H1 (cell line): ENCODE results near the gene SH3RF3.

Experiments
- CHD1 ChIP-seq: IDR thresholded peaks from 2 replicates; pipeline ENCODE4 v1.6.1; 2012; ENCODE audit warnings: low read depth, low read length, improper control_type of control experiment
- CHD2 ChIP-seq: IDR thresholded peaks from 2 replicates; pipeline ENCODE4 v1.6.1; 2012; ENCODE audit warnings: low read length, improper control_type of control experiment
- CTCF ChIP-seq, 3 experiments: IDR thresholded peaks; 1 replicate in 2 of 3; 2 replicates in 1 of 3; pipeline versions ENCODE4 v1.5.1 to v1.6.1; 2011; ENCODE audit warnings: low read length in 3 of 3, mild to moderate bottlenecking in 3 of 3, inconsistent platforms in 2 of 3, low read depth in 1 of 3, moderate library complexity in 1 of 3; ENCODE audit not compliant: insufficient read depth in 1 of 3; ENCODE audit errors: control extremely low read depth in 1 of 3
- EZH2 ChIP-seq: fragments of 200-600 bp; sonication (generic); IDR thresholded peaks from 2 replicates; pipeline ENCODE4 v1.7.1; 2012; ENCODE audit warnings: low read depth, mild to moderate bottlenecking, moderate library complexity, low read length, inconsistent platforms; ENCODE audit not compliant: severe bottlenecking
- JUND ChIP-seq: IDR thresholded peaks from 2 replicates; pipeline ENCODE4 v1.6.1; 2011; ENCODE audit warnings: mild to moderate bottlenecking, improper control_type of control experiment, low read length
- POLR2A ChIP-seq, 2 experiments: IDR thresholded peaks; 1 replicate in 1 of 2; 2 replicates in 1 of 2; pipeline ENCODE4 v1.6.1; 2011; ENCODE audit warnings: low read depth in 2 of 2, low read length in 2 of 2, mild to moderate bottlenecking in 2 of 2; ENCODE audit errors: control extremely low read depth in 1 of 2
- POLR2AphosphoS5 ChIP-seq: IDR thresholded peaks from 2 replicates; pipeline ENCODE4 v1.6.1; 2011; ENCODE audit warnings: low read depth, low read length
- RFX5 ChIP-seq: IDR thresholded peaks from 2 replicates; pipeline ENCODE4 v1.6.1; 2011; ENCODE audit warnings: low read depth, low read length, improper control_type of control experiment, borderline replicate concordance
- RNF2 ChIP-seq: fragments of 200-900, 300-1000 bp; sonication (generic); IDR thresholded peaks from 2 replicates; pipeline ENCODE4 v1.7.1; 2016; ENCODE audit warnings: borderline replicate concordance, low read depth, mild to moderate bottlenecking, antibody characterized with exemption, low read length; ENCODE audit not compliant: poor library complexity, severe bottlenecking; ENCODE audit errors: missing control alignments

GRCh38 chr2:109174626-109175349 is 45.8 kb downstream of the SH3RF3 start:
- TF ChIP-seq POLR2AphosphoS5, result no peak
- no peak for TF ChIP-seq CHD2
- TF ChIP-seq JUND, result no peak
- no peak for TF ChIP-seq CTCF (IDR thresholded peaks at IDR 0.05; ENCODE audit: control extremely low read depth in 1 of 3, insufficient read depth in 1 of 3, low read depth in 1 of 3, low read length in 3 of 3)
- TF ChIP-seq RNF2, result no peak
- TF ChIP-seq EZH2, result no peak
- no peak for TF ChIP-seq RFX5
- TF ChIP-seq POLR2A (IDR thresholded peaks at IDR 0.05; ENCODE audit: control extremely low read depth in 1 of 2, low read depth in 2 of 2, low read length in 2 of 2), result no peak
- TF ChIP-seq CHD1, result no peak
